SK-N-SH (cell line): ENCODE measurements around the gene DYNAP.

ENCODE experiments used
- CHD2 ChIP-seq: fragments of 150-350 bp; IDR thresholded peaks from 2 replicates; pipeline ENCODE4 v1.6.1; 2018; ENCODE audit warnings: low read length; ENCODE audit not compliant: partially characterized antibody
- EZH2phosphoT487 ChIP-seq: fragments of 200-600 bp; sonication (generic); IDR thresholded peaks from 2 replicates; pipeline ENCODE4 v1.6.1; 2017; ENCODE audit warnings: low read depth, mixed run types, mild to moderate bottlenecking, antibody characterized with exemption, moderate library complexity, borderline replicate concordance
- FOXM1 ChIP-seq: IDR thresholded peaks from 2 replicates; pipeline ENCODE4 v1.4.0; 2012; ENCODE audit warnings: low read depth, mild to moderate bottlenecking
- POLR2AphosphoS5 ChIP-seq: IDR thresholded peaks from 2 replicates; pipeline ENCODE4 v1.6.1; 2012; ENCODE audit warnings: low read depth, low read length
- RAD21 ChIP-seq: IDR thresholded peaks from 2 replicates; pipeline ENCODE4 v1.6.1; 2012; ENCODE audit warnings: mild to moderate bottlenecking, low read length
- RFX5 ChIP-seq: IDR thresholded peaks from 2 replicates; pipeline ENCODE4 v1.6.1; 2012; ENCODE audit warnings: mild to moderate bottlenecking, improper control_type of control experiment, low read length
- TAF1 ChIP-seq: IDR thresholded peaks from 2 replicates; pipeline ENCODE4 v1.6.1; 2012; ENCODE audit warnings: low read depth, mild to moderate bottlenecking, low read length, moderate library complexity, borderline replicate concordance
- TEAD4 ChIP-seq: IDR thresholded peaks from 2 replicates; pipeline ENCODE4 v1.4.0; 2012; ENCODE audit warnings: mild to moderate bottlenecking, borderline replicate concordance; ENCODE audit not compliant: insufficient read depth
- YY1 ChIP-seq: IDR thresholded peaks from 2 replicates; pipeline ENCODE4 v1.4.0; 2012; ENCODE audit warnings: low read depth, mild to moderate bottlenecking
- TF ChIP-seq, protein P1 (sequence below): fragments of 200-600 bp; sonication (generic); IDR thresholded peaks from 2 replicates; pipeline ENCODE4 v1.6.1; 2017; ENCODE audit warnings: antibody characterized with exemption, mild to moderate bottlenecking, moderate library complexity
- TF ChIP-seq, protein P2 (sequence below): IDR thresholded peaks from 2 replicates; pipeline ENCODE4 v1.4.0; 2012; ENCODE audit warnings: low read depth, borderline replicate concordance
- TF ChIP-seq, protein P3 (sequence below): fragments of 150-350 bp; IDR thresholded peaks from 2 replicates; pipeline ENCODE4 v1.6.1; 2016; ENCODE audit warnings: mild to moderate bottlenecking, low read depth, low read length
- TF ChIP-seq, protein P4 (sequence below): IDR thresholded peaks from 2 replicates; pipeline ENCODE4 v1.4.0; 2012; ENCODE audit warnings: low read depth

DNA sequence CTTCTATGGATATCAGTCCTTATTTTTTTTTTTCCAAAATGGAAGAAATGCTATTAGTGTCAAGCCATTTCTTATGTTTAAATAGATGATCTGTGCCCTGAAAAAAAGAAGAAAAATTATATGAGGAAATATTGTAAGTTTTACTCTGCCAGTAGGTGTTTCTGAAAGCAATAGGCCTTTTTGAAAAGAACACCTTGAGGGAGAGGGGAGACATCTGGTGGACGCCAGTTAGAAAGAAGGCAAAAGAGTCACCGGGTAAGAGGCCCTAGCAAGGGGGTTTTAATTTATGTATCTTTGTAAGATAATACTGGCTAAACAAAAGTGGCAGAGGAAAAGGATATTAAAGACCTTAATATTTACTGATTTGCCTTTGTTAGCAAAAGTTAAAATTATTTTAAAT, 56.1 kb downstream of the DYNAP start:
- TF ChIP-seq, protein P1, sequence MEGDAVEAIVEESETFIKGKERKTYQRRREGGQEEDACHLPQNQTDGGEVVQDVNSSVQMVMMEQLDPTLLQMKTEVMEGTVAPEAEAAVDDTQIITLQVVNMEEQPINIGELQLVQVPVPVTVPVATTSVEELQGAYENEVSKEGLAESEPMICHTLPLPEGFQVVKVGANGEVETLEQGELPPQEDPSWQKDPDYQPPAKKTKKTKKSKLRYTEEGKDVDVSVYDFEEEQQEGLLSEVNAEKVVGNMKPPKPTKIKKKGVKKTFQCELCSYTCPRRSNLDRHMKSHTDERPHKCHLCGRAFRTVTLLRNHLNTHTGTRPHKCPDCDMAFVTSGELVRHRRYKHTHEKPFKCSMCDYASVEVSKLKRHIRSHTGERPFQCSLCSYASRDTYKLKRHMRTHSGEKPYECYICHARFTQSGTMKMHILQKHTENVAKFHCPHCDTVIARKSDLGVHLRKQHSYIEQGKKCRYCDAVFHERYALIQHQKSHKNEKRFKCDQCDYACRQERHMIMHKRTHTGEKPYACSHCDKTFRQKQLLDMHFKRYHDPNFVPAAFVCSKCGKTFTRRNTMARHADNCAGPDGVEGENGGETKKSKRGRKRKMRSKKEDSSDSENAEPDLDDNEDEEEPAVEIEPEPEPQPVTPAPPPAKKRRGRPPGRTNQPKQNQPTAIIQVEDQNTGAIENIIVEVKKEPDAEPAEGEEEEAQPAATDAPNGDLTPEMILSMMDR, result peak; percentile 31; the same call in 1 of the 2 replicates
- no peak for TF ChIP-seq FOXM1
- TF ChIP-seq, protein P2, sequence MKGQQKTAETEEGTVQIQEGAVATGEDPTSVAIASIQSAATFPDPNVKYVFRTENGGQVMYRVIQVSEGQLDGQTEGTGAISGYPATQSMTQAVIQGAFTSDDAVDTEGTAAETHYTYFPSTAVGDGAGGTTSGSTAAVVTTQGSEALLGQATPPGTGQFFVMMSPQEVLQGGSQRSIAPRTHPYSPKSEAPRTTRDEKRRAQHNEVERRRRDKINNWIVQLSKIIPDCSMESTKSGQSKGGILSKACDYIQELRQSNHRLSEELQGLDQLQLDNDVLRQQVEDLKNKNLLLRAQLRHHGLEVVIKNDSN, result no peak
- TF ChIP-seq POLR2AphosphoS5, result no peak
- TF ChIP-seq TEAD4, result no peak
- no peak for TF ChIP-seq TAF1
- no peak for TF ChIP-seq EZH2phosphoT487
- TF ChIP-seq CHD2, result no peak
- TF ChIP-seq RFX5, result no peak
- TF ChIP-seq RAD21, result peak; percentile 64
- no peak for TF ChIP-seq YY1
- TF ChIP-seq, protein P3, sequence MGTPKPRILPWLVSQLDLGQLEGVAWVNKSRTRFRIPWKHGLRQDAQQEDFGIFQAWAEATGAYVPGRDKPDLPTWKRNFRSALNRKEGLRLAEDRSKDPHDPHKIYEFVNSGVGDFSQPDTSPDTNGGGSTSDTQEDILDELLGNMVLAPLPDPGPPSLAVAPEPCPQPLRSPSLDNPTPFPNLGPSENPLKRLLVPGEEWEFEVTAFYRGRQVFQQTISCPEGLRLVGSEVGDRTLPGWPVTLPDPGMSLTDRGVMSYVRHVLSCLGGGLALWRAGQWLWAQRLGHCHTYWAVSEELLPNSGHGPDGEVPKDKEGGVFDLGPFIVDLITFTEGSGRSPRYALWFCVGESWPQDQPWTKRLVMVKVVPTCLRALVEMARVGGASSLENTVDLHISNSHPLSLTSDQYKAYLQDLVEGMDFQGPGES, result no peak
- TF ChIP-seq, protein P4, sequence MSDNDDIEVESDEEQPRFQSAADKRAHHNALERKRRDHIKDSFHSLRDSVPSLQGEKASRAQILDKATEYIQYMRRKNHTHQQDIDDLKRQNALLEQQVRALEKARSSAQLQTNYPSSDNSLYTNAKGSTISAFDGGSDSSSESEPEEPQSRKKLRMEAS, result no peak
